ENCODE results near the gene TNP2. TPM values are rescaled to one million over a fixed set of nuclear protein-coding genes. Genes with fewer than 3 reads are reported as not detected.

Gene TNP2
- total and polyA plus RNA-seq, 2 donors (not counting 3 experiments of a cell fraction or from before 2014, with no cell fraction given): not detected

DNA sequence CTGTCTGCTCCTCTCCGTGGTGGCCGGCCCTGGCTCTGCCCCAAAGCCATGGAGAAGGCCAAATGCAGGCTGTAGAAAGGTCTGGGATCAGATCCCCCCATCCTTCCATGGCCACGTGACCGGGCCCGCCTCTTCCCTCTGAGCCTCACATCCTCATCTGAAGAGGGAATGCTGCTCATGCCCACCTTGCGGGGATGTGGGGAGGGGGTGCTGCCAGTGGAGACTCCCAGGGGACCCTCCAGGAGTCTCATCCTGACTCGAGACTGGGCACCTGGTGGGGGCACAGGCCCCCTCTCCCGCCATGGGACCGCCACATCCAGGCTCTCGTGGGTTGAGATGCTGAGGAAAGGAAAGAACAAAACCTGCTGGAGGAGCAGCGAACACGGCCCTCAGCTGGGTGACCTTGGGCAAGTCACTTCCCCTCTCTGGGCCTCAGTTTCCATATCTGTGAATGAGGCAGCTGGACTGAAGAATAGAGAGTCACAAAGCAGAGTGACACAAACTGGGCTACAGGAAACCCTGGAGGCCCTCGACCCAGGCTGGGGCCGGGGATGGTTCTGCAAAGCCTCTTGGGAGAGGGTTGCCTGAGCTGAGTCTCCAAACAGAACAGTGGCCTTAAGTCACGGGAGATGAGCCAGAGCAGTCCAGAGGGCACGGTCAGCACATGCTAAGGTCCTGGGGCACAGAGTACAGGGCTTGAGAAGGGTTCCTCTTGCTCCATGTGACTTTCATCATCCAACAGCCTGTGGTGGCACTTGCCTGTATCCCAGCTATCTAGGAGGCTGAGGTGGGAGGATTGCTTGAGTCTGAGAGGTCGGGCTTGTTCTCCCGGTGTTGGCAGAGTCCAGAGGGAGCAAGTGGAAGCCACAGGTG lies 43.2 kb downstream of the TNP2 start:
- CTCF ChIA-PET: no interaction called here
- Histone ChIP-seq H3K9ac (replicated peaks; ENCODE audit: extremely low read depth, insufficient read depth, low read length) (no peak overlapping the region), H3K4me1 (ENCODE audit: control insufficient read depth, extremely low read depth, insufficient read depth, low read length) (no peaks in the 10 kb centered on the region), H3K79me2 (ENCODE audit: control insufficient read depth, insufficient read depth, low read length) (no peaks in the 10 kb centered on the region), H3K27me3 (ENCODE audit: control insufficient read depth in 2 of 2, insufficient read depth in 2 of 2, low read length in 2 of 2) (no peaks in the 10 kb centered on the region), H3K4me2 (ENCODE audit: insufficient read depth, low read length) (no peak overlapping the region), H3K4me3 (replicated peaks in 1 of 3; ENCODE audit: insufficient read depth in 1 of 3, low read depth in 1 of 3, low read length in 3 of 3) (no peak overlapping the region), H4K20me1 (replicated peaks; ENCODE audit: control insufficient read depth, extremely low read depth, insufficient read depth, low read length) (no peaks in the 10 kb centered on the region), H3K27ac (ENCODE audit: insufficient read depth, low read depth, low read length) (no peak overlapping the region), H3K36me3 (ENCODE audit: control insufficient read depth in 2 of 2, extremely low read depth in 1 of 2, insufficient read depth in 2 of 2, low read length in 2 of 2) (no peaks in the 10 kb centered on the region), H3K9me1 (replicated peaks; ENCODE audit: control insufficient read depth, extremely low read depth, insufficient read depth, low read length) (no peaks in the 10 kb centered on the region), H2AFZ (ENCODE audit: low read depth, low read length) (no peak overlapping the region), H3K9me3 (replicated peaks; ENCODE audit: control insufficient read depth, insufficient read depth, low read length) (no peaks in the 10 kb centered on the region)
- dilution Hi-C loops (cut with MboI; ENCODE audit: extremely low pct_ligation_motif_present, low sequenced_read_pairs): no loop called here
- POLR2A ChIA-PET: no interaction called here
- no TSS peak for BruUV-seq (replicated peaks)
- FAIRE-seq (no peak), DNase-seq (ENCODE audit: low read depth, low spot score) (no peak)
- no peak for TF ChIP-seq JUN (IDR thresholded peaks at IDR 0.05; ENCODE audit: borderline replicate concordance, insufficient read depth, insufficient read length, low read depth)
- no peak for TF ChIP-seq EZH2 (IDR thresholded peaks at IDR 0.05; ENCODE audit: borderline replicate concordance, low read depth, low read length, severe bottlenecking)
- TF ChIP-seq POLR2A (IDR thresholded peaks at IDR 0.05; ENCODE audit: low read depth, low read length): no peak
- intact Hi-C loops (cut with micrococcal nuclease): no loop called here

DNA sequence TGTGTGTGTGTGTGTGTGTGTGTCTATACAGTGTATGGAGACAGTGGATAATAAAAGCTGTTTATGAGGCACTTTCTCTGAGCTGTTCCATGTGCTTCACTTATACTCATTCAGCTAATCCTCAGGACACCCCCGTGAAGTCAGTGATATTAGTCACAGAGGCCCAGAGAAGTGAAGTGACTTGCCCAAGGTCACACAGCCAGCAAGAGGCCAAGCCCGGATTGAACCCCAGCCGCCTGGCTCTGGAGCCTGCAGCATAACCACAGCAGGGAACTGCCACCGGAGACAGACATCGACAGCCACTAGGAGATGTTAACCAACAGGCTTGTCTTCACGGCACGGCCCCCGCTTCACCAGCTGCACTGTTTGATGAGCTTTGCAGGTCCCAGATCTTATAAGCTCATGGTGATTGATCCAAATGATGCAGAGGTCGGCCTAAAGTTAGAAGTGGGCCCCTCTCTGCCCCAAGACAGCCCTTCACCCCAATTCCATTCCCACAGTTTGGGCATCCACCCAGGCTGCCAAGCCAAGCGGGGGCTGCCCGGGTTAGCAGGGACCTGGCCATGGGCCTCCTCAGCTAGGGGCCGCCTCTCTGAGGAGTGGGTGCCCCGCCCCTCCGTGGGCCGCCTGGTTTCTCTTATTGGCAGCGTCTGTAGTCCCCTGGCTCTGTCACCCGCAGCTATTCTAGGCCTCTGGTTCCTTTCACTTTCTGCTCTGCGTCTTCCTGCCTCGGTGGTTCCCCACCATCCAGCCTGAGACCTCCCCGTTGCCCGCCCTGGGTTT lies 44.0 kb downstream of the TNP2 start:
- TF ChIP-seq FOS (IDR thresholded peaks at IDR 0.05; ENCODE audit: borderline replicate concordance, insufficient read depth, low read length): no peak
- TF ChIP-seq, protein P1, sequence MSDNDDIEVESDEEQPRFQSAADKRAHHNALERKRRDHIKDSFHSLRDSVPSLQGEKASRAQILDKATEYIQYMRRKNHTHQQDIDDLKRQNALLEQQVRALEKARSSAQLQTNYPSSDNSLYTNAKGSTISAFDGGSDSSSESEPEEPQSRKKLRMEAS (IDR thresholded peaks at IDR 0.05; ENCODE audit: insufficient read depth, insufficient read length): no peak
- TF ChIP-seq, protein P2, sequence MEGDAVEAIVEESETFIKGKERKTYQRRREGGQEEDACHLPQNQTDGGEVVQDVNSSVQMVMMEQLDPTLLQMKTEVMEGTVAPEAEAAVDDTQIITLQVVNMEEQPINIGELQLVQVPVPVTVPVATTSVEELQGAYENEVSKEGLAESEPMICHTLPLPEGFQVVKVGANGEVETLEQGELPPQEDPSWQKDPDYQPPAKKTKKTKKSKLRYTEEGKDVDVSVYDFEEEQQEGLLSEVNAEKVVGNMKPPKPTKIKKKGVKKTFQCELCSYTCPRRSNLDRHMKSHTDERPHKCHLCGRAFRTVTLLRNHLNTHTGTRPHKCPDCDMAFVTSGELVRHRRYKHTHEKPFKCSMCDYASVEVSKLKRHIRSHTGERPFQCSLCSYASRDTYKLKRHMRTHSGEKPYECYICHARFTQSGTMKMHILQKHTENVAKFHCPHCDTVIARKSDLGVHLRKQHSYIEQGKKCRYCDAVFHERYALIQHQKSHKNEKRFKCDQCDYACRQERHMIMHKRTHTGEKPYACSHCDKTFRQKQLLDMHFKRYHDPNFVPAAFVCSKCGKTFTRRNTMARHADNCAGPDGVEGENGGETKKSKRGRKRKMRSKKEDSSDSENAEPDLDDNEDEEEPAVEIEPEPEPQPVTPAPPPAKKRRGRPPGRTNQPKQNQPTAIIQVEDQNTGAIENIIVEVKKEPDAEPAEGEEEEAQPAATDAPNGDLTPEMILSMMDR (IDR thresholded peaks at IDR 0.05; ENCODE audit: extremely low read depth in 1 of 2, insufficient read depth in 1 of 2, low read depth in 1 of 2, low read length in 2 of 2): no peak
- TF ChIP-seq JUN (IDR thresholded peaks at IDR 0.05; ENCODE audit: borderline replicate concordance, insufficient read depth, insufficient read length, low read depth): no peak
- TF ChIP-seq MYC (IDR thresholded peaks at IDR 0.05; ENCODE audit: low read depth, low read length): no peak
- TF ChIP-seq POLR2A (IDR thresholded peaks at IDR 0.05; ENCODE audit: low read depth, low read length): no peak
- TF ChIP-seq GATA2 (IDR thresholded peaks at IDR 0.05; ENCODE audit: insufficient read depth, insufficient read length, low read depth, low read length): no peak
- no peak for TF ChIP-seq POLR2AphosphoS5 (IDR thresholded peaks at IDR 0.05; ENCODE audit: insufficient read depth, low read depth, low read length)
- TF ChIP-seq EZH2 (IDR thresholded peaks at IDR 0.05; ENCODE audit: borderline replicate concordance, low read depth, low read length, severe bottlenecking): no peak
- H3K79me2 ChIP-seq (ENCODE audit: control insufficient read depth, insufficient read depth, low read length): no peaks in the 10 kb centered on the region
- no peak overlapping the region for H2AFZ ChIP-seq (ENCODE audit: low read depth, low read length)
- ChIA-PET CTCF (no interaction called here), POLR2A (no interaction called here)
- no peak for FAIRE-seq
- intact Hi-C loops (cut with micrococcal nuclease): no loop called here
- H3K27me3 ChIP-seq (ENCODE audit: control insufficient read depth in 2 of 2, insufficient read depth in 2 of 2, low read length in 2 of 2): no peaks in the 10 kb centered on the region
- H3K4me2 ChIP-seq (ENCODE audit: insufficient read depth, low read length): no peak overlapping the region
- DNase-seq (ENCODE audit: low read depth, low spot score): no peak
- no peak overlapping the region for H3K4me3 ChIP-seq (replicated peaks in 1 of 3; ENCODE audit: insufficient read depth in 1 of 3, low read depth in 1 of 3, low read length in 3 of 3)
- no peaks in the 10 kb centered on the region for H3K9me1 ChIP-seq (replicated peaks; ENCODE audit: control insufficient read depth, extremely low read depth, insufficient read depth, low read length)
- dilution Hi-C loops (cut with MboI; ENCODE audit: extremely low pct_ligation_motif_present, low sequenced_read_pairs): no loop called here
- no peaks in the 10 kb centered on the region for H3K9me3 ChIP-seq (replicated peaks; ENCODE audit: control insufficient read depth, insufficient read depth, low read length)
- H3K36me3 ChIP-seq (ENCODE audit: control insufficient read depth in 2 of 2, extremely low read depth in 1 of 2, insufficient read depth in 2 of 2, low read length in 2 of 2): no peaks in the 10 kb centered on the region
- no TSS peak for BruUV-seq (replicated peaks)
- no peaks in the 10 kb centered on the region for H4K20me1 ChIP-seq (replicated peaks; ENCODE audit: control insufficient read depth, extremely low read depth, insufficient read depth, low read length)
- no peaks in the 10 kb centered on the region for H3K4me1 ChIP-seq (ENCODE audit: control insufficient read depth, extremely low read depth, insufficient read depth, low read length)
- no peak overlapping the region for H3K9ac ChIP-seq (replicated peaks; ENCODE audit: extremely low read depth, insufficient read depth, low read length)
- H3K27ac ChIP-seq (ENCODE audit: insufficient read depth, low read depth, low read length): no peak overlapping the region
